Effector memory CD8-positive, alpha-beta T cell (primary cell): Measurements from ENCODE around the gene TJP2.

Experiments
- ATAC-seq: fragments of 150-1000 bp; cut with Tn5 transposase; replicated peaks from 2 replicates; pipeline ENCODE4 v1.10.0; 2021; ENCODE audit warnings: mild to moderate bottlenecking, moderate library complexity
- DNase-seq, 3 experiments: peaks; one replicate each; pipeline ENCODE4 v3.0.0; 2021
- H3K27ac Mint-ChIP-seq, 2 donors: one replicate each; pipeline ENCODE4 v1.8.0; 2022; ENCODE audit warnings: mild to moderate bottlenecking in 2 of 2, mixed read lengths in 2 of 2, moderate library complexity in 2 of 2
- H3K27me3 Mint-ChIP-seq, 2 donors: one replicate each; pipeline ENCODE4 v1.8.0; 2022; ENCODE audit warnings: mixed read lengths in 2 of 2
- H3K36me3 Mint-ChIP-seq: one replicate; pipeline ENCODE4 v1.8.0; 2022; ENCODE audit warnings: mild to moderate bottlenecking, moderate library complexity, mixed read lengths; ENCODE audit not compliant: insufficient read depth
- H3K4me1 Mint-ChIP-seq, 2 donors: one replicate each; pipeline ENCODE4 v1.8.0; 2022; ENCODE audit warnings: low read depth in 2 of 2, mixed read lengths in 2 of 2
- H3K4me3 Mint-ChIP-seq, 2 donors: one replicate each; pipeline ENCODE4 v1.8.0; 2022; ENCODE audit warnings: mild to moderate bottlenecking in 2 of 2, mixed read lengths in 2 of 2, moderate library complexity in 2 of 2
- H3K9me3 Mint-ChIP-seq, 2 donors: one replicate each; pipeline ENCODE4 v1.8.0; 2022; ENCODE audit warnings: mixed read lengths in 2 of 2

Gene TJP2

GRCh38 chr9:69188975-69189374, 14.9 kb downstream of the TJP2 start:
- DNase-seq (no peak), ATAC-seq (no peak)
- Mint-ChIP-seq H3K27ac (no peak overlapping the region), H3K36me3 (no peaks in the 10 kb centered on the region), H3K27me3 (no peaks in the 10 kb centered on the region), H3K4me3 (no peak overlapping the region), H3K9me3 (no peaks in the 10 kb centered on the region), H3K4me1 (no peaks in the 10 kb centered on the region)

- no peak for ATAC-seq
- Mint-ChIP-seq H3K4me3 (no peak overlapping the region), H3K27ac (peak overlapping the region in 1 of 2 donors; percentile 55)
Measured at GRCh38 chr9:69190086-69190862, 16.2 kb downstream of the TJP2 start.

GRCh38 chr9:69190863-69191181, 16.7 kb downstream of the TJP2 start:
- ATAC-seq (no peak), DNase-seq (no peak)
- Mint-ChIP-seq H3K27ac (peak overlapping the region in 1 of 2 donors; percentile 55), H3K4me1 (no peaks in the 10 kb centered on the region), H3K27me3 (no peaks in the 10 kb centered on the region), H3K9me3 (no peaks in the 10 kb centered on the region), H3K36me3 (no peaks in the 10 kb centered on the region), H3K4me3 (no peak overlapping the region)

More at GRCh38 chr9:69190086-69190862, 16.2 kb downstream of the TJP2 start:
- DNase-seq, result no peak
- H3K9me3 Mint-ChIP-seq, result no peaks in the 10 kb centered on the region
- H3K4me1 Mint-ChIP-seq, result no peaks in the 10 kb centered on the region
- no peaks in the 10 kb centered on the region for H3K27me3 Mint-ChIP-seq
- H3K36me3 Mint-ChIP-seq, result no peaks in the 10 kb centered on the region

DNA sequence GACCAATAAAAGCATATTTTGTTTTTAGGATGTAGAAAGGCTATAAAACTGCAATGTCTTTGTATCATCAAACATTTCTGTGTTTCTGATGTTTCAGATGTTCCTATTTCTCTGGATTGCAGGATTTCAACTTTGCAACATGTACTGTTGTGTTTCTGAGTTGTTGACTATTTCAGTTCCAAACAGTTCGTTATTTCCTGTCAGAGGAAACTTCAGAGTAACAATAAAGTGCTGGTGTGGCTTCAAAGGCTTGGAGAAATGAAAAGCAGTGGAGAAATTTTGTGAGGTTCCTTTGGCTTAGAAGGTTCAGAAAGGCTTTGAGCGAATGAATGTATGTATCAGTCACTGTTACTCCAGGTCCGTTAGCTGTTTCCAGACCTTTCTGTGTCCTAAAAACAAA, 17.2 kb downstream of the TJP2 start:
- H3K4me1 Mint-ChIP-seq, result no peaks in the 10 kb centered on the region
- no peaks in the 10 kb centered on the region for H3K36me3 Mint-ChIP-seq
- no peaks in the 10 kb centered on the region for H3K27me3 Mint-ChIP-seq
- H3K9me3 Mint-ChIP-seq, result no peaks in the 10 kb centered on the region
- peak overlapping the region in 1 of 2 donors; percentile 55 for H3K27ac Mint-ChIP-seq
- no peak for DNase-seq
- H3K4me3 Mint-ChIP-seq, result no peak overlapping the region
- ATAC-seq, result no peak

DNA sequence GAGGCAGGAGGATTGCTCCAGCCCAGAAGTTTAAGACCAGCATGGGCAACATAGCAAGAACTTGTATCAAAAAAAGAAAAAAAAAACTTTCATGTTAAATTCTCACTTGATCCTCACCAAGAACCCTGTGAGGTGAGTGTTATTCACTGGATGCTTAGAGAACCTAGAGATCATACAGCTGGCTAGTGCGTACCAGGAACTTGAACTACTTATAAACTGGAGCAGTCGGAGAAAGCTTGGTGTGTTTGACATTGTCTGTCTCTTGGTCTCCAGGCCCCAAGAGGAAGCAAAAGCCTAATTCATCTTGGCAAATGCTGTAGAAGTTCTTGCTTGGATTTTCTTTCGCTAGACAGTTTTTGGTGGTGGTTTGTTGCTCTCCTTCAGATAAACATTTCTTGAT, 18.1 kb downstream of the TJP2 start:
- DNase-seq, result no peak
- Mint-ChIP-seq H3K36me3 (no peaks in the 10 kb centered on the region), H3K27me3 (no peaks in the 10 kb centered on the region), H3K4me3 (no peak overlapping the region), H3K9me3 (no peaks in the 10 kb centered on the region), H3K4me1 (no peaks in the 10 kb centered on the region), H3K27ac (no peak overlapping the region)
- ATAC-seq, result no peak

DNA sequence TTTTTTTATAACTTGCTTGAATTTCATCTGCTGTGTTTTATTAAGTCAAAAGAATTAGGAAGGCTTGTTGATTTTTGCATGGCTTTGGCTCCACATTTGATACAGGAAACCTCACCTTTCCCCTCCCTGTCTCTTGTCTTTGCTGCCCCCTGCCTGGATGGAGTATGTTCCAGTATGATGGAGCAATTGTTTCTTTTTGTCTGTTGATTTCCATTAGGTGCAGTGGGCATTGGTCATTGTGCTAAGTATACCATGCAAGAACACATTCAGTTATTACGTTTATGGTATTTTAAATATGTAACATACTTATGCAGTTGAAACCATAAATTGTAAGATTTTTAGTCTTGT, 19.6 kb downstream of the TJP2 start:
- no peaks in the 10 kb centered on the region for H3K4me1 Mint-ChIP-seq
- DNase-seq, result no peak

DNA sequence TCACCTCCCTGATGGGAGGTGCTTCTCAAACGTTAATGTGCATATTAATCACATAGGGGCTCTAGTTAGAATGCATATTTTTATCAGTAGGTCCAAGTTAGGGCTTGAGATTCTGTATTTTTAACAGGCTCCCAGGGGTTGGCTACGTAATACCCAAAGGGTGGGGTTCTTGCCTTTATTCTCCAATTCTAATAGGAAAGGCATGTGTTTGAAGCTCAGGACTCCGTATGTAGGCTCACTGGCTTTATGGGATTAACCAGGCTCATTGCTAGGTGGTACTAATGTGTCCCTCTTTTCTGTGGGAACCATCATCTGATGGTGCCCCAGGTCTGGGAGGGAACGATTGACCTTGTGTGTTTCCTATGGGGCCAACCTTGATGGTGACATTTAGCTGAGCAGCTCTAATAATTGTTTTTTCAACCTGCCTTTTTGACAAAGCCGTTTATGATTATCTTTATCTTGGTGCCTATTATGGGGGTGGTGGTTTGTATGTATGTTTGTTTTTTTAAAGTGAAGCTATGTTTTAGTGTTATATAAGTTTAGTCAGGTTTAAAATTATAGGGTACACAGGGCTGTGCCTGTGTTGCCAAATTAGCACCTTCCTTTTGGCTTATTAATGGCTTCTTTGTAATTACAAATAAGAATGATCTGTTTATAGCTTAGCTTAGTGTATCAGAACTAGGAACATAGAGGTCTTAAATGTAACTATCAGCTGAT, 20.8 kb downstream of the TJP2 start:
- ATAC-seq (no peak), DNase-seq (no peak)
- H3K27me3 Mint-ChIP-seq, result no peaks in the 10 kb centered on the region
- no peak overlapping the region for H3K4me3 Mint-ChIP-seq
- H3K9me3 Mint-ChIP-seq, result no peaks in the 10 kb centered on the region
- no peak overlapping the region for H3K27ac Mint-ChIP-seq
- H3K4me1 Mint-ChIP-seq, result peaks cover 2 to 4% of the 10 kb centered on the region in 2 donors
- no peaks in the 10 kb centered on the region for H3K36me3 Mint-ChIP-seq

More for the DNA sequence above, 19.6 kb downstream of the TJP2 start:
- ATAC-seq, result no peak
- no peak overlapping the region for H3K27ac Mint-ChIP-seq
- H3K27me3 Mint-ChIP-seq, result no peaks in the 10 kb centered on the region
- H3K9me3 Mint-ChIP-seq, result no peaks in the 10 kb centered on the region
- H3K36me3 Mint-ChIP-seq, result no peaks in the 10 kb centered on the region
- no peak overlapping the region for H3K4me3 Mint-ChIP-seq

DNA sequence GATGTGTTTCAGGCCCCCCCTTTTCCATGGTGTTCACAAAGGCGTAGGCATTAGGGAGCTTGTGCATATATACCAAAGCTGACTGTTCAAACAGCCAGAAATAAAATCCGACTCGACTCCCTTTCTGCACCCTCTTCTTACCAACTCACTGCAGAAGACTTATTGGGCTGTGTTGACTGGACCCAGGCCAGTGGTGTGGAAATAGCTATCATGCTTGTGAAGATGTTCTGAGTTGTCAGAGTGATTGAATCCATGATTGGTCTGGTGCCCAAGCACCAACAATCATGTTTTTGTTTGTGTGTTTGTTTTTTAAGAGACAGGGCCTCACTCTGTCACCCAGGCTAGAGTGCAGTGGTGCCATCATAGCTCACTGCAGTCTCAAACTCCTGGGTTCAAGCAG, 21.6 kb downstream of the TJP2 start:
- no peak for DNase-seq
- no peak for ATAC-seq
- no peaks in the 10 kb centered on the region for H3K27me3 Mint-ChIP-seq

DNA sequence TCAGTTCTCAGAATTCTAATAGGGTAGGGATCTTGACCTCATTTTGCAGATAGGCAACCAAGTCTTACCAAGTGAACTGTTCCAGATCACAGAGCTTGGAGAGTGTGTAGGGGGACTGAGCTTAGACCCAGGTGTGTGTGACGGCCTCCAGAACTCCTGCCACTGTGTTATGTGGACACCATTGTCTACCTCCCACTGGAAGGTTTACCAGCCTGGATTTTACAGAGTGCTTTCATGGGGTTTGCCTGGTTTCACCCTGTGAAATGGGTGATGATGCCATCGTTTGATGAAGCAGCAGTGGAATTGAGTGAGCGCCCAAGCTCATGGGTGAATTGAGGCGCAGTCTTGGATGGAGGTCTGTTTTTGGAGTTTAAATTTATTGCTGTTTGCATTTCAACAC, 23.6 kb downstream of the TJP2 start:
- ATAC-seq, result no peak

More for the DNA sequence above, 21.6 kb downstream of the TJP2 start:
- Mint-ChIP-seq H3K27ac (no peak overlapping the region), H3K9me3 (no peaks in the 10 kb centered on the region), H3K36me3 (no peaks in the 10 kb centered on the region), H3K4me1 (peaks cover 8 to 11% of the 10 kb centered on the region in 2 donors), H3K4me3 (no peak overlapping the region)

DNA sequence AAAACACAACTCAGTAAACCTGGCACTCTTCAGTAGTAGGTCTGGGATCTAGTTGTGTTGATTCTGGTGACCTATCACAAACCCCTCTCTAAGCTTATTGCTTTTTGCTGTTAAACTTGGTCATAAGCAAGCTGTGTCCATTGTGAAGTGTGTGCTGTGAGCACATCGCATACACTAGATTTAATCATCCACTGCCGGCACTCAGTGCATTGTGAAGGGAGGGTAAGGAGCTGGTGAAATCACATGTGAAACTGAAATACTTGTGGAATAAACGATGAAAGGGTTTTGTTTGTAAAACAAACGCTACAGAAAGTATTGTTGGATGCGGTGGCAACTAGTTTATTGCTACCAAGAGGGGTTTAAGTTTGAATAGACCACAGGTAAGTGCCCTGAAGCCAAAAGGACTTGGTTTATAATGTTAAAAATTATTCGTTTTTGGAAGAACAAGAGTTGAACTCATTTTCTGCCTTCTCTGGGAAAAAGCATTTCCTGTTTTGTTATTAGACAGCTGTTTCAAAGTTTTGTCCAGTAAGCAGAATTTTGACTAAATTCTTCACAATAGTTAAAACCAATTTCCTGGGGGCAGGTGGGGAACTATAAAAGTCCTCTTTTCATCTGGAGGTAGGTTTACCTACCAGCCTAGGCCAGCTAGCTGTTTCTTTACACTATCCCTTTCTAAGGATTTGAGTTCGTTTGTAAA, 24.6 kb downstream of the TJP2 start:
- Mint-ChIP-seq H3K27me3 (no peaks in the 10 kb centered on the region), H3K4me1 (peaks cover 8 to 14% of the 10 kb centered on the region in 2 donors), H3K4me3 (no peak overlapping the region), H3K36me3 (no peaks in the 10 kb centered on the region), H3K9me3 (no peaks in the 10 kb centered on the region), H3K27ac (no peak overlapping the region)
- no peak for DNase-seq
- ATAC-seq, result no peak

More for the DNA sequence above, 23.6 kb downstream of the TJP2 start:
- Mint-ChIP-seq H3K27me3 (no peaks in the 10 kb centered on the region), H3K36me3 (no peaks in the 10 kb centered on the region), H3K4me1 (peaks cover 8 to 14% of the 10 kb centered on the region in 2 donors), H3K27ac (no peak overlapping the region), H3K4me3 (no peak overlapping the region), H3K9me3 (no peaks in the 10 kb centered on the region)
- DNase-seq, result no peak

DNA sequence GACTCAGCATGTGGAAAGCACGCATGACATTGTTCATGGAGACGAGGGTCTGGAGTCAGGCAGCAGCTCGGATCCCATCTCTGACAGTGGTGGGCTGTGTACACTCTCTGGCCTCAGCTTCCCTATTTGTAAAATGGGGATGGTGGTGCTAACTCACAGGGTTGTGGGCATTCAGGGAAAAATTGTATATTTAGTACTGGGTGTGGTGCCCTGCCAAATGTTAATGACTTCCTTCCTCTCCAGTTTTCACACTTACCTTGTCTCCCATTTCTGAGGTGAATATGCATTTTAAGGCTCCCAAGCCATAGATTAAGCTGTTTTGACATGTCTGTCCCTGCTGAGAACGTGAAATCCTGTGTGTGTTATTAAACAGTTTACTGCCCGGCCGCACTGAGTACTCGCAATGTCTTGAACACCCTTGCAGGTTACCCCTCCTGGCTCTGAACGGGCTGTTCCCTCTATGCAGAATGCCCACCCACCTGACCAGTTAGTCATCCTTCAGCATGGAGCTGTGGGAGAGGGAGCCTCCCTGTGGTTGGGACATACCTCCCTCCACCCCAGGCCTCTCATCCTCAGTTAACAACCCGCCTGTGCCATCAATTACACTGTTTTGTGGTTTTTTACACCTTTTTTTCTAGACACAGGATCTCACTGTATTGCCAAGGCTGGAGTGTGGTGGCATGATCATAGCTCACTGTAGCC, 25.8 kb downstream of the TJP2 start:
- Mint-ChIP-seq H3K27ac (no peak overlapping the region), H3K36me3 (no peaks in the 10 kb centered on the region), H3K9me3 (no peaks in the 10 kb centered on the region), H3K4me3 (no peak overlapping the region), H3K4me1 (peaks cover 8 to 14% of the 10 kb centered on the region in 2 donors), H3K27me3 (no peaks in the 10 kb centered on the region)
- no peak for ATAC-seq
- DNase-seq, result no peak

DNA sequence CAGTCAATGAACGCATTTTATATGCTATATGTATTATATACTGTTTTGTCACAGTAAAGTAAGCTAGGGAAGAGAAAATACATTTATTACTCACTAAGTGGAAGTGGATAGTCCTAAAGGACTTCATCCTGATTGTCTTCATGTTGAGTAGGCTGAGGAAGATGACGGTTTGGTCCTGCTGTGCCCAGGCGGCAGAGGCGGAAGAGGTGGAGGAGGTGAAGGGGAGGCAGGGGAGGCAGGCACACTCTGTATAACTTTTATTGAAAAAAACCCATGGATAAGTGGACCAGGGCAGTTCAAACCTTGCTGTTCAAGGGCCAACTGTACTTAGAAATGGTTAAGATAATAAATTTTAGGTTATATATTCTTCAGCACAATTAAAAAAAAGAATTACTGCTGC, 28.5 kb downstream of the TJP2 start:
- Mint-ChIP-seq H3K4me1 (peaks cover 8 to 14% of the 10 kb centered on the region in 2 donors), H3K27me3 (no peaks in the 10 kb centered on the region), H3K27ac (no peak overlapping the region), H3K4me3 (no peak overlapping the region), H3K36me3 (no peaks in the 10 kb centered on the region), H3K9me3 (no peaks in the 10 kb centered on the region)
- DNase-seq, result no peak
- ATAC-seq, result no peak

DNA sequence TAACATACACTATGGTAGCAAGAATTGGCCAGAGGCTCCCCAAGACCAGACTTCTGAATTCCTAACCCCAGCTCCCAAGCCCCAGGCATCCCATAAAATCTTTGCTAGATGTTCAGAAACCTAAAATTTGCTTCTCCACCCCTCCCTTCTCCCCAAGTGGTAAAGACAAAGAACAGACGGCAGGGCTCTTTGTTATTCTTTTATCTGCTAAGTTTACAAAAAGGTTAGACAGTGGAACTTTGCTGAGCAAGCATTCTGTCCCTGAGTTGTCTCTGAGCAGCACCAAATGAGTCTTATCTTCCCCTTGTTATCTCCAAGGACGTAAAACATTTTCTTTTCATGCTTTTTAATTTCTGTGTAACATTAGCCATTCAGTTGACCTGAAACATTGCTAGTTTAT, 30.2 kb downstream of the TJP2 start:
- no peaks in the 10 kb centered on the region for H3K36me3 Mint-ChIP-seq
- H3K4me1 Mint-ChIP-seq, result peaks cover 8 to 14% of the 10 kb centered on the region in 2 donors
- no peaks in the 10 kb centered on the region for H3K9me3 Mint-ChIP-seq

More for the DNA sequence above, 30.2 kb downstream of the TJP2 start:
- DNase-seq (no peak), ATAC-seq (no peak)
- H3K4me3 Mint-ChIP-seq, result no peak overlapping the region
- H3K27ac Mint-ChIP-seq, result no peak overlapping the region
- H3K27me3 Mint-ChIP-seq, result no peaks in the 10 kb centered on the region
